Measurements from ENCODE around the gene FLT4.
"Not testable (repeated sequence)": the region's sequence is repeated elsewhere in the genome, so short reads cannot be mapped to it uniquely, and the experiment has no call there.

Gene FLT4

GRCh38 chr5:180669661-180670060, 20.3 kb upstream of the FLT4 start:
- no peak for DNase-seq

- DNase-seq, result no peak
These were observed 19.6 kb upstream of the FLT4 start for GRCh38 chr5:180668835-180669596.

GRCh38 chr5:180666812-180667211, 17.4 kb upstream of the FLT4 start:
- no peak for DNase-seq

DNA sequence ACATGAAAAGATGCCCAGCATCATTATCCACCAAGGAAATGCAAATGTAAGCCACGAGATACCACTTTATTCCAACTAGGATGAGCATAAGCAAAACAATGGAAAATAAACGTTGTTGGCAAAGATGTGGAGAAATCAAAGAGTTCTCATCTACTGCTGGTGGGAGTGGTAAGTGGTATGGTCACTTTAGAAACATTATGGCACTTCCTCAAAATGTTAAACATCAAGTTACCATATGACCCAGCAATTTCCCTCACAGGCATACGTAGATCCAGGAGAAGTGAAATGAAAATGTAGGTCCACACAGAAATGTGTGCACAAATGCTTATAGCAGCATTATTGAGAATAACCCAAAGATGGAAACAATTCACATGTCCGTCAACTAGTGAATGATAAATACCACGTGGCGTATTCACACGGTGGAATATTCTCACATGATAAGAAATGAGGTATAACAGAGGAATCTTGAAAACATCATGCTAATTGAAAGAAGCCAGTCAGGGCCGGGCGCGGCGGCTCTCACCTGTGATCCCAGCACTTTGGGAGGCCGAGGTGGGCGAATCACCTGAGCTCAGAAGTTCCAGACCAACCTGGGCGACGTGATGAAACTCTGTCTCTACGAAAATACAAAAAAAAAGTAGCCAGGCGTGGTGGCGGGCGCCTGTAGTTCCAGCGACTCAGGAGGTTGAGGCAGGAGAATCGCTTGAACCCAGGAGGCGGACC, 16.4 kb upstream of the FLT4 start:
- DNase-seq, result no peak

DNA sequence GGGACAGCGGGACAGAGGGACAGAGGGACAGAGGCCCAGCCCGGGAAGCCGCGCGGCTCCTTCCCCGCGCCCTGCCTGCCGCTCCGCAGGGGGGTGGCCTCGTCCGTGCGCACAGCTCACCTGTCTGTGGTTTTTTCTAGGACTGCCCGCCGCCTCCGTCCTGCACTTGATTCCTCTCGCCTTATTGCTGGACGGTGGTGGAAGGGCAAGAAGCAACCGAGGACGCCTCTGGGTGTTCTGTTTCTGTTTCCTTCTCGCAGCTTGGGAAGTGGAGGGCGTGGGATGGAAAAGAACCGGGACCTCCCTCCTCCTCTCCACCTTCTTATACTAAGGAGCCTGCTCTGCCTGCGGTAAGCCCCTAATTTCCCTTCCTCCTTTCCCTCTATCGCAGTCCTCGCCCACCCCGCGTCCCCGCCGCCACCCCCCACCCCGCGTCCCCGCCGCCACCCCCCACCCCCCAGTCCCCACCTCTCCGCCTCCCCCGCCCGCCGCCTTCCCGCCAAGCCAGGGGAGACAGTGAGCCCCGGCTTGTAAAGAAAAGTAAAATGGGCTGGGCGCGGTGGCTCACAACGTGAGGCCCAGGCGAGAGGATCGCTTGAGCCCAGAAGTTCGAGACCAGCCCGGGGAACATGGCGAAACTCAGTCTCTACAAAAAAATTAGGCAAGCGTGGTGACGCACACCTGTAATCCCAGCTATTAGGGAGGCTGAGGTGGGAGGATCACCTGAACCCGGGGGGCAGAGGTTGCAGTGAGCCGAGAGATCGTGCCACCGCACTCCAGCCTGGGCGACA, 9.6 kb upstream of the FLT4 start:
- no peak for DNase-seq

GRCh38 chr5:180655243-180655642, 5.8 kb upstream of the FLT4 start:
- not testable (repeated sequence) for DNase-seq

- no peak for DNase-seq
These were observed 3.4 kb upstream of the FLT4 start for GRCh38 chr5:180652771-180653170.

GRCh38 chr5:180652346-180652745, 2.9 kb upstream of the FLT4 start:
- DNase-seq, result no peak

- no peak for DNase-seq
These were observed 623 bp downstream of the FLT4 start for GRCh38 chr5:180648658-180649296.

- DNase-seq, result no peak
These were observed 1.4 kb downstream of the FLT4 start for GRCh38 chr5:180647941-180648500.

- DNase-seq, result no peak
These were observed 1.9 kb downstream of the FLT4 start for GRCh38 chr5:180647465-180647864.

GRCh38 chr5:180646963-180647305, 2.5 kb downstream of the FLT4 start:
- DNase-seq, result no peak

DNA sequence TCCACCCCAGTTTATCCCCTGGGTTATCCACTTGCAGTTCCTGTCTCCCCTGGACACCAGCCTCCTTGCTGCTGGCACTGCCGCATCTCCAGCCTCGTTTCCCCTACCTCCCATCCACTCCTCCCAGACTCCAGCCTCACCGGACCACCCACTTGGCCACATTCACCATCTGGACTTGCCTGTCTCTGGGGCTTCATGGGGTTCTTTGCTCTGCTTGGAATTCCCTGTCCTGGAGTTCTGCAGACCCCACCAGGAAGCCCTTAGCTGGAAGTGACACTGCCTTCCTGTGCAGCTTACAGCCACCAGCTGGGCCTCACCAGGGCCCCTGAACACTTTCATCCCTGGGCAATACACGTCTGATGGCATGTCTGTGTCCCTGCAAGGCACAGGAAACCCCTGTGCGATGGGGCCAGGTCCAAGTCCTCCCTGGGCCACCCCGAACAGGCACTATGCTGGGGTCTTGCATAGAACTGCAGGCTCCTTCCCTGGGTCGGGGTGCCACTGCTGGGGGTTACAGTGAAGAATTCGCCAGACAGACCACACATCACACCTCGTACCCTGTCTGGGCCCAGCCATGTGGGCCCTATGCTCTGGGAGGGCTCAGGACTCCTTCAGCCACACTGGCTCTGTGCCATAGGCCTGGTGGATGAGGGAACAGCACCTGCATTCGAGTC, 3.0 kb downstream of the FLT4 start:
- no peak for DNase-seq

DNA sequence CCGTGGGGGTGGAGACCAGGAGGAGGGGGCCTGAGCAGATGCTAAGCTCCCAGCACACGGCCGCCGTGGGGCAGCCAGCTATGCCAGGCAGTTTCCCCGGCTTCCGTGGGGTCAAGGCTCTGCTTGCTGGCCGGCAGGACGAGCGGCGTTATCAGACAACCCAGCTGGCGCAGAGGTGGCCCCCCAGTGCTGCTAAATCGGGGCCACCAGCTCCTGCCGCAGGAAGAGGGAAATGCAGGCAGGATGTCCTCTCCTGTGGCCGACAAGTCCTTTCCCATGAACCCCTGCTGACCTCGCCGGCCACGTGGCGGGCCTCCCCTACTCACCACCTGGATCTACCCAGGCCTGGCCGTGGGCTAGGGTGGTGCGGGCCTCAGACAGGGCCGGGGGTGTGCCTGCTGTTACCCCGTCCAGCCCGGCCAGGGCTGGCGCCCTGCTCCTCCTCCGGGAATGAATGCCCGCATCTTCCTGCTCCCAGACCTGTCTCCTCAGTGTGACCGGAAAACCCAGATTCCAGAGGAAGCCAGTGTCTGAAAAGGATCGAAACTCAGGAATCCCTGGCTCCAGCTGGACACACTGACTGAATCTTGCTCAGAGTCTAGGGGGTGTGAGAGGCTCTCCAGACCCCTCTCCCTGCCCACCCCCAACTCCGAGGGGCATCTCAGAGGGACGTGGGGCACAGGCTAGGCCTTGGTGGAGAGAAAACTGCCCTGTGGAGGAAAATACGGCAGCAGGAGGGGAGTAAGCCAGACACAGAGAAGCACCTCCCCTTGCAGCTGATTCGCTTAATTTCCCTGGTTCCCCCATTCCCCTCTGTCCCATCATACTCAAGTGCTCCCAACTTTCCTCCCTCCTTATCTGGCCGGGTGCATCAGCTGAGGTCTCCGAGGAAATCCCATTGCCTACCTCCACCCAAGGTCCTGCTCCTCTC, 3.9 kb downstream of the FLT4 start:
- DNase-seq, result no peak

DNA sequence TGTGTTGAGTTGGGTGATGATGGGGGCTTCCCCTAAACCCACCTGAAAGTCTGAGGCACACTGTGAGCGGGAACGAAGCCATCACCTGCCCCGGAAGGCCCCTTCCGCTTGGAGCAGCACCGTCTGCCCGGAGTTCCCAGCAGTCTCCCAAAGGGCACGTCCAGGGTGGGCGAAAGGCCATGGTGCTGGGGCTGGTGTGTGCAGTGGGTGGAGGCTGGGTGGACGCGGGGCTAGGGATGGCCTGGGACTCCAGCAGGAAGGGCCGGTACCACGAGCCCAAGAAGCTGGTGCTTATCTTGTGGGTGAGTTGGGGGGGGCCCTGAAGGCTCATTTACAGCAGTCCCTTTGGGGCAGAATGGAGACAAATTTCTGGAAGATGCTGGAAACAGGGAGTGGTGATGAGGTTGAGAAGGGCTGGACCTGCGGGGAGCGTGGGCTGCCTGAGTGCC, 4.6 kb downstream of the FLT4 start:
- DNase-seq, result no peak

DNA sequence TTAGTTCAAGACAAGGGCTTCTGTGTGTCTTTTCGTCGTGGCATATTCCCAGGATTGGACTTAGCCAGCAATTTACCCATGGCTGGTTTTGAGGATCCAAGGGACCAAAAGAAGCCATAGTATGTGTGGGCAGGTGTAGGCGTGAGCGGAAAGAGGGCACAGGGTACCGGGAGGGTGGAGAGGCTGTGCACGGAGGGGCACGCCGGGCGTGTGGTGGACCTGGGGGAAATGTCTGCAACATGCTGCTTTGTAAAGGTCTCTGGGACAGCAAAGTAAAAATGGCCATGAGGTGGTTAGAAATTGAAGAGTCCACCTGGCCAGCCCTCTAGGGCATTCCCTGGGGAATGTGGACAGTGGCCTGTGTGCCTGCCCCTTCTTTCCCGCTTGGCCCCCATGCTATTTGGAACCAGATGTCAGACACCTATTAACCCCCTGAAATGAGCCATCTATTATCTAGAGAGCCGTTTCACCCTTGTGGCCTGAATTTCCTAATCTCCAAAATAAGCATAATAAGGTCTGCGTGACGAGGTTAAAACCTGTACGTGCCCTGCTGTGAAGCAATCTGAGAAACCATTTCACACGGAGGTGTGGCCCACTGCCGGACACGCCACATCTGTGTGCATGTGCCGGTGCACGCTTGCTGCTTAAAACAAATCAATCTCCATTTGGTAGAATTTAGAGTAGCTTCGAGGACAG, 5.1 kb downstream of the FLT4 start:
- DNase-seq, result no peak

DNA sequence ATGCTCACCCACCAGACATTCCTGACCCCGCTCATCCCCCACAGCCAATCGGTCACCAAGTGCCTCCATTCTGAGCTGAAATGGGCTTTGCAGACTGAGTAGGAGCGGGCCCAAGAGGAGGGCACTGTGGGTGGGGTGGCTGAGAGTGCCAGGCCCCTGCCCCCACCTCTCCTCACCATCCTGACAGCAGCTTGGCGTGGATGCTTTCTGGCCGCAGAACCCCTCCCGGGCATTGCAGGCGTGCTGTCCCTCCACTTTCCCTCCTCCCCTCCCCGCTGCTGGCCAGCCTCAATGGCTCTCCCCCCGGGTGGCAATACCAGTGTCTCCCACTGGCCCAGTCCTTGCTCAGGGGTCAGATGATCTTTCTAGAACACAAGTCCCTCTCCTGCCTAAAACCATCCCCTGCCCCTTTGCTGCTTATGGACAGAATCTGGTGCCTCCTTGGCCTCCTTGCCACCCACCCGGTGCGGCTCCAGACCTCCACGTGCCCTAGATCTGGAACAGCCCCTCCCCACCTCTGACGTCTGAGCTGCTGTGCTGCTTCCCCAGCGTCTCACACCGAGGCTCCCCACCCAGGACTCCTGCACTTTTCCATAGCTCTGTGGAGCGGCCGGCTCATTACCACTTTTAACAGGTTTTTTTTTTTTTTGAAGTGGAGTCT, 6.1 kb downstream of the FLT4 start:
- DNase-seq, result no peak

DNA sequence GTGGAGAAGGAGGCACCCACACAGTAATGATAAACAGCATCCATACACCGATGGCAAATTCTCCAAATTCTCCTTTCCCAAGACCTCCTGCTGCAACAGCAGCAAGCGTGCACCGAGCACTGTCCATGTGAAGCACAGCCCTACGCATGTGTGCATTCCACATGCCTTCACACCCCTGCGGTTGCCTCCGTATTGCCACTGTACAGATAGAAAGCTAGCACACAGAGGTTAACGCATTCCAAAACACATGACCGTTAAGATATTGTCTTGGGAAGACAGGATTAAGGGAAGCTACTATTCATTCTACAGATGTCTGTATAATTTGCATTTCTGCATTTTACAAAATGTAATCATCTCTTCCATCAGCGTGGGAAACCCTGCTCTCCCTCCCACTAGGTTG, 6.6 kb downstream of the FLT4 start:
- DNase-seq, result no peak

DNA sequence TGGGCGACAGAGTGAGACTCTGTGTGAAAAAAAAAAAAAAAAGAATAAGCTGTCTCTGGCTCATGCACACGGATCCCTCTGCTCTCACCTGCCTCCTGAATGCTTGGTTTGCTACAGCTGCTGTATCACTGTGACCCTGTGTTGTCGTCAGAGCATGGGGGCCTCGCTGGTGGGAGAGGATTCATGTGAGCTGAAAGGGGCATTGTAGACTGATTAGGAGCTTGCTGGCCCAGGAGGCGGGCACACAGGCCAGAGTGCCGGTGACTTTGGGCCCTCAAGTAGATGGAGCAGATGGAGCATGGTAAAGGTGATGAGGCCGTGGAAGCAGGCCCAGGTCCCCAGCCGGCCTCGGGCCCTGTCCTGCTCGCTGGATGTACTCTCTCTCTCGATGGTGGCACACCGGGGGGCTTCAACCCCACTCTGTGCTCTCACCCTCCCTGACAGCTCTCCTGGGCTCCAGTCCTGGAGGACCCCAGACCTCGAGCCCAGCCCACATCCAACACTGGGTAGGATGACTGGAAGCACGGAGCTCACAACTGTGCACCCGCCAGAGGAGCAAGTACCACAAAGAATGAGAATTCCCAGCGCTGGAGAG, 7.1 kb downstream of the FLT4 start:
- no peak for DNase-seq

DNA sequence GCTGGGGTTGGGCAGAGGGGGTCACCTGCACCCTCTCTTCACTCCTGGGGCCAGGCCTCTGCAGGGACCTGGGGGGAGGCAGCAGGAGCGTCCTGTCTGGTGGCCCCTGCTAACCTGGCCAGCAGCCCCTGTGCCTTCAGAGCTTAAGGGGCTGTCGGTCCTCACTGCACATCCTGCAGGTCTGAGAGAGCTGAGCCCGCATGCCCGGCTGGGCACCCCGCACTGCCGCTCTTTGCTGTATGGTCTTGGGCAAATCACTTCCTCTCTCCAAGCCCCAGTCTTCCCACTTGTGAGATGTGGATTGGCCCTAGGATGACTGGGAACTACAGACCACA, 7.9 kb downstream of the FLT4 start:
- no peak for DNase-seq

All from DMS 273 treated with DMSO at 0.1 percent for 48 hours (cell line).